ENCODE data around the gene LPP.

- no peak for TF ChIP-seq CTCF (IDR thresholded peaks at IDR 0.05; ENCODE audit: low read depth, low read length, poor library complexity, severe bottlenecking)
- no peak for TF ChIP-seq EZH2phosphoT487 (IDR thresholded peaks at IDR 0.05; ENCODE audit: borderline replicate concordance, low read length)
These were observed 568.0 kb downstream of the LPP start for GRCh38 chr3:188721990-188722389.
